Suprapubic skin (tissue), 4 donors: Measurements from ENCODE around the gene BCHE. TPM values are rescaled to one million over a fixed set of nuclear protein-coding genes. Genes with fewer than 3 reads are reported as not detected.

Source experiments
- DNase-seq, 2 donors: peaks; one replicate each; pipeline ENCODE4 v3.0.0-alpha.2; 2019; ENCODE audit warnings: low spot score in 2 of 2
- H3K27ac ChIP-seq: fragments of 200-600 bp; sonication (generic); one replicate; pipeline ENCODE4 v1.5.1; 2019
- H3K27me3 ChIP-seq: fragments of 200-600 bp; sonication (generic); one replicate; pipeline ENCODE4 v1.5.1; 2019
- H3K36me3 ChIP-seq: fragments of 200-600 bp; sonication (generic); one replicate; pipeline ENCODE4 v1.5.1; 2019
- H3K4me1 ChIP-seq: fragments of 200-600 bp; sonication (generic); one replicate; pipeline ENCODE4 v1.5.1; 2019
- H3K4me3 ChIP-seq: fragments of 200-600 bp; sonication (generic); one replicate; pipeline ENCODE4 v1.5.1; 2019; ENCODE audit warnings: mild to moderate bottlenecking
- H3K9me3 ChIP-seq: fragments of 200-600 bp; sonication (generic); one replicate; pipeline ENCODE4 v1.5.1; 2019
- EP300 ChIP-seq: sonication (generic); formaldehyde crosslinking; IDR thresholded peaks from one replicate; pipeline ENCODE4 v1.6.1; 2017; ENCODE audit warnings: antibody characterized with exemption
- POLR2A ChIP-seq, 2 donors: fragments of 450-650 bp; IDR thresholded peaks; one replicate each; pipeline ENCODE4 v1.6.1; 2017; ENCODE audit warnings: antibody characterized with exemption in 2 of 2, mild to moderate bottlenecking in 2 of 2, moderate library complexity in 2 of 2
- POLR2AphosphoS5 ChIP-seq, 3 donors: sonication (generic); formaldehyde crosslinking; IDR thresholded peaks; one replicate each; pipeline ENCODE4 v1.6.1; 2017; ENCODE audit warnings: antibody characterized with exemption in 3 of 3
- WGBS: methylation state at CpG from one replicate; pipeline ENCODE4 v1.1.5; 2018; 5-methylcytosine and 5-hydroxymethylcytosine counted together
- total RNA-seq, 4 donors: library from RNA; depleted of rRNA; stranded (reverse); fragments of >200 nt; gene quantifications; one replicate each; pipeline ENCODE4 v1.1.0, GENCODE V29; 2016
- TF ChIP-seq, protein P1 (sequence below), 2 donors: fragments of 200-600 bp in 1 of 2; fragments of 450-650 bp in 1 of 2; sonication (generic) in 1 of 2; IDR thresholded peaks; one replicate each; pipeline ENCODE4 v1.5.1; 2016 to 2019; ENCODE audit warnings: antibody characterized with exemption in 2 of 2, mild to moderate bottlenecking in 1 of 2, moderate library complexity in 1 of 2

BCHE gene
- total RNA-seq, 4 donors from 2014 or later, result 4.6 to 6.4 (median 5.3) TPM

- Histone ChIP-seq H3K27ac (no peak overlapping the region), H3K4me3 (no peak overlapping the region), H3K27me3 (no peaks in the 10 kb centered on the region), H3K4me1 (peaks cover 12% of the 10 kb centered on the region), H3K36me3 (no peaks in the 10 kb centered on the region), H3K9me3 (no peaks in the 10 kb centered on the region)
- no peak for DNase-seq
- 31% methylated on average over 1 of the region's 1 CpG for WGBS
- TF ChIP-seq, protein P1, sequence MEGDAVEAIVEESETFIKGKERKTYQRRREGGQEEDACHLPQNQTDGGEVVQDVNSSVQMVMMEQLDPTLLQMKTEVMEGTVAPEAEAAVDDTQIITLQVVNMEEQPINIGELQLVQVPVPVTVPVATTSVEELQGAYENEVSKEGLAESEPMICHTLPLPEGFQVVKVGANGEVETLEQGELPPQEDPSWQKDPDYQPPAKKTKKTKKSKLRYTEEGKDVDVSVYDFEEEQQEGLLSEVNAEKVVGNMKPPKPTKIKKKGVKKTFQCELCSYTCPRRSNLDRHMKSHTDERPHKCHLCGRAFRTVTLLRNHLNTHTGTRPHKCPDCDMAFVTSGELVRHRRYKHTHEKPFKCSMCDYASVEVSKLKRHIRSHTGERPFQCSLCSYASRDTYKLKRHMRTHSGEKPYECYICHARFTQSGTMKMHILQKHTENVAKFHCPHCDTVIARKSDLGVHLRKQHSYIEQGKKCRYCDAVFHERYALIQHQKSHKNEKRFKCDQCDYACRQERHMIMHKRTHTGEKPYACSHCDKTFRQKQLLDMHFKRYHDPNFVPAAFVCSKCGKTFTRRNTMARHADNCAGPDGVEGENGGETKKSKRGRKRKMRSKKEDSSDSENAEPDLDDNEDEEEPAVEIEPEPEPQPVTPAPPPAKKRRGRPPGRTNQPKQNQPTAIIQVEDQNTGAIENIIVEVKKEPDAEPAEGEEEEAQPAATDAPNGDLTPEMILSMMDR (IDR thresholded peaks at IDR 0.05), result peak in 1 of 2 donors; percentile 11
- no peak for TF ChIP-seq POLR2A (IDR thresholded peaks at IDR 0.05)
- TF ChIP-seq EP300, result no peak
- TF ChIP-seq POLR2AphosphoS5 (IDR thresholded peaks at IDR 0.05), result no peak
These were observed 17.5 kb upstream of the BCHE start for GRCh38 chr3:165854696-165855095.

DNA sequence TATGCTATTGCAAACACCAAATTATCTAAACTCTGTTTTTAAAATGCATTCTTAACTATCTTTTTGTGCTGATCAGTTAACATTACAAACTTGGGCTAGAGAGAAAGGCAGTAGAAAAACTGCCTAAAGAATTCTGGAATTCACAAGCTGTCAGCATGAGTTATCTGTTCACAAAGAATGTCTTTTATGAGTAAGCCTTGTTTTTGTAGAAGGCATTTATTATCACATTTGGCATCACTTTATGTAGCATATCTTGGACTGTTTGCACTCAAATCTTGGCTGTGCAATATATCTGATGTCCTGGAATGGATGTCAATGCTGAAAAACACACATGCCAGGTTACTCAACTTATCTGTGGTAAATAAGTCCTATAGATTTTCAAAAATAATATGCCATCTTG, 15.5 kb upstream of the BCHE start:
- no peaks in the 10 kb centered on the region for H3K9me3 ChIP-seq
- no peak overlapping the region for H3K4me3 ChIP-seq
- no peak for DNase-seq
- no peaks in the 10 kb centered on the region for H3K36me3 ChIP-seq
- H3K27ac ChIP-seq, result no peak overlapping the region
- peaks cover 12% of the 10 kb centered on the region for H3K4me1 ChIP-seq
- TF ChIP-seq, protein P1 (IDR thresholded peaks at IDR 0.05), result no peak
- TF ChIP-seq POLR2AphosphoS5 (IDR thresholded peaks at IDR 0.05), result no peak
- no peak for TF ChIP-seq POLR2A (IDR thresholded peaks at IDR 0.05)
- no peak for TF ChIP-seq EP300
- no peaks in the 10 kb centered on the region for H3K27me3 ChIP-seq

- Histone ChIP-seq H3K36me3 (no peaks in the 10 kb centered on the region), H3K27me3 (no peaks in the 10 kb centered on the region), H3K9me3 (no peaks in the 10 kb centered on the region), H3K27ac (no peak overlapping the region), H3K4me3 (no peak overlapping the region), H3K4me1 (peaks cover 12% of the 10 kb centered on the region)
- TF ChIP-seq EP300, result no peak
- WGBS, result 20% methylated on average over 2 of the region's 2 CpGs
- DNase-seq, result no peak
These were observed 15.0 kb upstream of the BCHE start for GRCh38 chr3:165852191-165852590.

DNA sequence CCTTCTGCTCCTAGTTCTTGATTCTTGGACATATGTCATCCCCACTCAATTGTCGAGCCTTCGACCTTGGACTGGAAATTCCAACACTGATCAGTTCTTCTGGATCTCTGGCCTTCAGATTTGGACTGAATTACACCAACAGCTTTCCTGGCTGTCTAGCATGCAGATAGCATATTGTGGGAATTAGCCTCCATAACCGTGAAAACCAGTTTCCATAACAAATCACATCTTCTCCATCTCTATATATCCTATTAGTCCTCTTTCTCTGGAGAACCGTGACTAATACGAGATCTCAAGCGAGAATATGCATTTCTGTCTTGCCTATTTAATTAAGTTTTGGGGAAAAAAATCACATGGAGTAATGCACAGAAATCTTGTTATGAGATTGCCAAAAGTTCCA, 8.8 kb upstream of the BCHE start:
- DNase-seq, result no peak
- H3K27me3 ChIP-seq, result no peaks in the 10 kb centered on the region
- no peaks in the 10 kb centered on the region for H3K9me3 ChIP-seq
- H3K4me1 ChIP-seq, result no peaks in the 10 kb centered on the region
- H3K36me3 ChIP-seq, result no peaks in the 10 kb centered on the region
- WGBS, result 95% methylated on average over 6 of the region's 6 CpGs
- H3K27ac ChIP-seq, result no peak overlapping the region
- no peak overlapping the region for H3K4me3 ChIP-seq
- TF ChIP-seq POLR2AphosphoS5 (IDR thresholded peaks at IDR 0.05), result no peak
- no peak for TF ChIP-seq EP300
- no peak for TF ChIP-seq POLR2A (IDR thresholded peaks at IDR 0.05)
- TF ChIP-seq, protein P1 (IDR thresholded peaks at IDR 0.05), result no peak

GRCh38 chr3:165839296-165840076, 2.3 kb upstream of the BCHE start:
- DNase-seq, result no peak
- no peaks in the 10 kb centered on the region for H3K36me3 ChIP-seq
- no peaks in the 10 kb centered on the region for H3K27me3 ChIP-seq
- H3K27ac ChIP-seq, result no peak overlapping the region
- no peak overlapping the region for H3K4me3 ChIP-seq
- WGBS, result 65% methylated on average over 9 of the region's 9 CpGs
- peaks cover 13% of the 10 kb centered on the region for H3K4me1 ChIP-seq
- no peaks in the 10 kb centered on the region for H3K9me3 ChIP-seq
- TF ChIP-seq POLR2A (IDR thresholded peaks at IDR 0.05), result no peak
- TF ChIP-seq POLR2AphosphoS5 (IDR thresholded peaks at IDR 0.05), result no peak
- no peak for TF ChIP-seq EP300
- TF ChIP-seq, protein P1 (IDR thresholded peaks at IDR 0.05), result no peak
